Endothelial cell of umbilical vein (primary cell): ENCODE measurements around the gene IQCE. TPM values are rescaled to one million over a fixed set of nuclear protein-coding genes. Genes with fewer than 3 reads are reported as not detected.

Experiments
- BruUV-seq: library from RNA; stranded (reverse); fragments of 400-500 nt; replicated peaks from 2 replicates; lab custom pipeline; 2021; lab: Mats Ljungman, UMichigan
- CTCF ChIA-PET: fragments of 300-600, 350-600 bp; sonication (Branson Sonifier 250); formaldehyde crosslinking; loops from one replicate; lab custom pipeline; 2021; ENCODE audit warnings: antibody characterized with exemption, inconsistent platforms; lab: Charles Lee
- POLR2A ChIA-PET: fragments of 300-600, 350-600 bp; sonication (Branson Sonifier 250); formaldehyde crosslinking; loops from one replicate; lab custom pipeline; 2021; ENCODE audit warnings: antibody characterized with exemption, inconsistent platforms; lab: Charles Lee
- DNase-seq: peaks from one replicate; pipeline ENCODE4 v3.0.0-alpha.2; 2011; ENCODE audit warnings: low read depth, low spot score
- FAIRE-seq: peaks from 2 replicates; lab custom pipeline; 2011; peaks lifted over from hg19 to GRCh38; lab: Jason Lieb, UNC
- H2AFZ ChIP-seq: 2 replicates; pipeline ENCODE4 v1.6.0; 2012; ENCODE audit warnings: low read depth, low read length, control low read depth, inconsistent platforms
- H3K27ac ChIP-seq: 2 replicates; pipeline ENCODE4 v1.5.1; 2011; ENCODE audit warnings: low read depth, mild to moderate bottlenecking, control low read depth, low read length, moderate library complexity; ENCODE audit not compliant: insufficient read depth
- H3K27me3 ChIP-seq, 2 experiments: 2 replicates each; pipeline versions ENCODE4 v1.6.0 to v1.6.1; 2011; ENCODE audit warnings: low read length in 2 of 2, mixed read lengths in 1 of 2; ENCODE audit not compliant: control insufficient read depth in 2 of 2, insufficient read depth in 2 of 2
- H3K36me3 ChIP-seq, 2 experiments: 2 replicates in 1 of 2; 3 replicates in 1 of 2; pipeline ENCODE4 v1.5.1; 2011; ENCODE audit warnings: low read length in 2 of 2, mild to moderate bottlenecking in 1 of 2, moderate library complexity in 1 of 2; ENCODE audit not compliant: control insufficient read depth in 2 of 2, insufficient read depth in 2 of 2; ENCODE audit errors: extremely low read depth in 1 of 2
- H3K4me1 ChIP-seq: 3 replicates; pipeline ENCODE4 v1.5.1; 2011; ENCODE audit warnings: mild to moderate bottlenecking, low read length; ENCODE audit not compliant: control insufficient read depth, insufficient read depth; ENCODE audit errors: extremely low read depth
- H3K4me2 ChIP-seq: 2 replicates; pipeline ENCODE4 v1.6.1; 2011; ENCODE audit warnings: low read length, control low read depth, mixed read lengths; ENCODE audit not compliant: insufficient read depth
- H3K4me3 ChIP-seq, 3 experiments: fragments of 200-600 bp in 1 of 3; sonication (generic), shearing (Covaris generic) in 1 of 3; replicated peaks in 1 of 3; 2 replicates each; pipeline ENCODE4 v1.5.1; 2011 to 2016; ENCODE audit warnings: control low read depth in 3 of 3, low read length in 3 of 3, mild to moderate bottlenecking in 2 of 3, inconsistent platforms in 1 of 3, low read depth in 1 of 3, moderate library complexity in 1 of 3; ENCODE audit not compliant: insufficient read depth in 1 of 3
- H3K79me2 ChIP-seq: 2 replicates; pipeline ENCODE4 v1.6.0; 2012; ENCODE audit warnings: low read length, inconsistent platforms; ENCODE audit not compliant: control insufficient read depth, insufficient read depth
- H3K9ac ChIP-seq: replicated peaks from 2 replicates; pipeline ENCODE3; 2011; ENCODE audit warnings: low read length, control low read depth; ENCODE audit not compliant: insufficient read depth; ENCODE audit errors: extremely low read depth
- H3K9me1 ChIP-seq: replicated peaks from 3 replicates; pipeline ENCODE4 v1.6.0; 2011; ENCODE audit warnings: mild to moderate bottlenecking, low read length; ENCODE audit not compliant: control insufficient read depth, insufficient read depth; ENCODE audit errors: extremely low read depth
- H3K9me3 ChIP-seq: replicated peaks from 2 replicates; pipeline ENCODE4 v1.5.1; 2012; ENCODE audit warnings: low read length, inconsistent platforms; ENCODE audit not compliant: control insufficient read depth, insufficient read depth
- H4K20me1 ChIP-seq: replicated peaks from 2 replicates; pipeline ENCODE3; 2011; ENCODE audit warnings: mild to moderate bottlenecking, low read length; ENCODE audit not compliant: control insufficient read depth, insufficient read depth; ENCODE audit errors: extremely low read depth
- CTCF ChIP-seq, 2 donors: IDR thresholded peaks; 1 replicate in 1 of 2; 2 replicates in 1 of 2; pipeline ENCODE4 v1.5.1; 2011; ENCODE audit warnings: low read length in 2 of 2, mild to moderate bottlenecking in 2 of 2, moderate library complexity in 2 of 2, control low read depth in 1 of 2, inconsistent platforms in 1 of 2, low read depth in 1 of 2; ENCODE audit not compliant: insufficient read depth in 1 of 2; ENCODE audit errors: extremely low read depth in 1 of 2
- FOS ChIP-seq: IDR thresholded peaks from 2 replicates; pipeline ENCODE4 v1.6.1; 2011; ENCODE audit warnings: mild to moderate bottlenecking, low read length, moderate library complexity, borderline replicate concordance; ENCODE audit not compliant: insufficient read depth
- GATA2 ChIP-seq: IDR thresholded peaks from 2 replicates; pipeline ENCODE4 v1.7.0; 2011; ENCODE audit warnings: low read depth, mild to moderate bottlenecking, moderate library complexity, mixed read lengths, low read length; ENCODE audit not compliant: insufficient read length, insufficient read depth
- MAX ChIP-seq: IDR thresholded peaks from 2 replicates; pipeline ENCODE4 v1.6.1; 2011; ENCODE audit not compliant: insufficient read depth, insufficient read length
- POLR2A ChIP-seq: IDR thresholded peaks from 2 replicates; pipeline ENCODE4 v1.6.1; 2012; ENCODE audit warnings: low read depth, mild to moderate bottlenecking, control low read depth, low read length
- POLR2AphosphoS5 ChIP-seq: IDR thresholded peaks from 2 replicates; pipeline ENCODE4 v1.6.1; 2012; ENCODE audit warnings: low read depth, mild to moderate bottlenecking, control low read depth, low read length, moderate library complexity; ENCODE audit not compliant: insufficient read depth
- dilution Hi-C: fragments of 300-500 bp; cut with MboI; formaldehyde crosslinking; loops from one replicate; pipeline ENCODE4 v1.15.0; 2019; ENCODE audit warnings: low sequenced_read_pairs; ENCODE audit not compliant: extremely low pct_ligation_motif_present
- intact Hi-C: fragments of 100-400 bp; cut with micrococcal nuclease; formaldehyde crosslinking; loops from one replicate; pipeline ENCODE4 v1.10.0; 2022
- polyA plus RNA-seq, 4 experiments: library from polyadenylated mRNA; depleted of rRNA in 3 of 4; stranded (reverse) in 3 of 4; unstranded in 1 of 4; fragments of >200 nt; gene quantifications; 2 replicates each; pipeline versions ENCODE4 v1.2.1 to v1.2.3, GENCODE V29; 2011 to 2012; ENCODE audit warnings: missing spikeins in 1 of 4
- total RNA-seq: library from RNA; stranded (reverse); gene quantifications from 2 replicates; pipeline ENCODE4 v1.2.3, GENCODE V29; 2021

IQCE gene
- total and polyA plus RNA-seq, 2 donors (not counting 3 experiments of a cell fraction or from before 2014, with no cell fraction given): 4.9 to 14.5 TPM

- peak overlapping the region; percentile 14 for H3K9ac ChIP-seq
- TF ChIP-seq POLR2AphosphoS5 (peak; percentile 40), CTCF (IDR thresholded peaks at IDR 0.05; ENCODE audit: extremely low read depth in 1 of 2, insufficient read depth in 1 of 2, low read depth in 1 of 2, low read length in 2 of 2) (no peak), GATA2 (no peak), MAX (no peak), POLR2A (peak; percentile 43), FOS (no peak)
- peak; percentile 42 for DNase-seq
- POLR2A ChIA-PET: interaction anchor here (1.2 kb wide), 1 partner anchor 23 kb away, joined by 3 read pairs; no protein-coding TSS in a partner anchor
- peak overlapping the region; percentile 41 for H2AFZ ChIP-seq
- no peak overlapping the region for H3K4me2 ChIP-seq
- no TSS peak for BruUV-seq
- no peaks in the 10 kb centered on the region for H3K27me3 ChIP-seq
- no peaks in the 10 kb centered on the region for H3K79me2 ChIP-seq
- H3K36me3 ChIP-seq: no peaks in the 10 kb centered on the region
- H3K9me3 ChIP-seq: no peaks in the 10 kb centered on the region
- intact Hi-C loops (loop anchor here (1.0 to 5.0 kb wide), 2 partner anchors 24 to 55 kb away; partner anchors contain the start of gene TTYH3), dilution Hi-C loops (no loop called here)
- peak; percentile 88 for FAIRE-seq
- H3K4me1 ChIP-seq: peaks cover 13% of the 10 kb centered on the region
- no peak overlapping the region for H3K4me3 ChIP-seq
- no peaks in the 10 kb centered on the region for H3K9me1 ChIP-seq
- no peaks in the 10 kb centered on the region for H4K20me1 ChIP-seq
- H3K27ac ChIP-seq: peak overlapping the region; percentile 32
- CTCF ChIA-PET: interaction anchor here (0.6 to 4.8 kb wide), 14 partner anchors 11 to 156 kb away, joined by 3 to 55 read pairs (median 5); partner anchors contain the start of gene TTYH3
Measured at GRCh38 chr7:2607122-2607922, 48.5 kb downstream of the IQCE start.
